Lower lobe of right lung (tissue), 2 donors: ENCODE data around the gene KRT2. TPM values are rescaled to one million over a fixed set of nuclear protein-coding genes. Genes with fewer than 3 reads are reported as not detected.

Source experiments
- ATAC-seq, 2 donors: fragments of 200-7000 bp; cut with Tn5 transposase; one replicate each; pipeline ENCODE4 v1.9.1; 2020 to 2022; ENCODE audit warnings: mild to moderate bottlenecking in 2 of 2, moderate library complexity in 2 of 2
- DNase-seq: peaks from one replicate; pipeline ENCODE4 v3.0.0-alpha.2; 2020
- H3K27ac ChIP-seq: fragments of 200-600 bp; one replicate; pipeline ENCODE4 v1.8.0; 2022
- H3K27me3 ChIP-seq: fragments of 200-600 bp; one replicate; pipeline ENCODE4 v1.8.0; 2022; ENCODE audit warnings: low read depth
- H3K36me3 ChIP-seq: fragments of 200-600 bp; one replicate; pipeline ENCODE4 v1.8.0; 2022; ENCODE audit warnings: mild to moderate bottlenecking
- H3K4me1 ChIP-seq: fragments of 200-600 bp; one replicate; pipeline ENCODE4 v1.8.0; 2022
- H3K4me3 ChIP-seq: fragments of 200-600 bp; one replicate; pipeline ENCODE4 v1.8.0; 2022; ENCODE audit warnings: mild to moderate bottlenecking
- H3K9me3 ChIP-seq: fragments of 200-600 bp; one replicate; pipeline ENCODE4 v1.8.0; 2022
- CTCF ChIP-seq: fragments of 200-600 bp; IDR thresholded peaks from one replicate; pipeline ENCODE4 v1.8.0; 2022; ENCODE audit warnings: antibody characterized with exemption, mild to moderate bottlenecking
- intact Hi-C: fragments of 100-400 bp; cut with DNase I; formaldehyde crosslinking; loops from one replicate; pipeline ENCODE4 v1.11.0; 2022
- total RNA-seq: library from RNA; stranded (reverse); fragmentation: NEBNext Ultra II Directional; extraction: Animal tissue kit (Norgen Biotek cat#: 25700); gene quantifications from one replicate; pipeline ENCODE4 v1.2.1, GENCODE V29; 2021
- donor health status: DM: no; HTN: yes; CAD: no; lungs with severe emphysema.

Gene KRT2
- total RNA-seq, 1 donor from 2014 or later: not detected

- ATAC-seq (no peak), DNase-seq (no peak)
- Histone ChIP-seq H3K4me1 (no peaks in the 10 kb centered on the region), H3K9me3 (no peaks in the 10 kb centered on the region), H3K27me3 (peaks cover 4% of the 10 kb centered on the region), H3K27ac (no peak overlapping the region), H3K36me3 (no peaks in the 10 kb centered on the region), H3K4me3 (no peak overlapping the region)
- TF ChIP-seq CTCF: no peak
- intact Hi-C loops: no loop called here
Observed at GRCh38 chr12:52634266-52635056, 17.6 kb downstream of the KRT2 start.

GRCh38 chr12:52633383-52633782 lies 18.6 kb downstream of the KRT2 start:
- ATAC-seq: no peak

GRCh38 chr12:52632656-52633055 lies 19.4 kb downstream of the KRT2 start:
- Histone ChIP-seq H3K36me3 (no peaks in the 10 kb centered on the region), H3K27ac (no peak overlapping the region), H3K4me1 (no peaks in the 10 kb centered on the region), H3K4me3 (no peak overlapping the region), H3K27me3 (peaks cover 4% of the 10 kb centered on the region), H3K9me3 (no peaks in the 10 kb centered on the region)
- no peak for TF ChIP-seq CTCF
- intact Hi-C loops: no loop called here
- no peak for DNase-seq
- no peak for ATAC-seq

More at GRCh38 chr12:52633383-52633782, 18.6 kb downstream of the KRT2 start:
- Histone ChIP-seq H3K4me1 (no peaks in the 10 kb centered on the region), H3K27ac (no peak overlapping the region), H3K9me3 (no peaks in the 10 kb centered on the region), H3K36me3 (no peaks in the 10 kb centered on the region), H3K27me3 (peaks cover 4% of the 10 kb centered on the region), H3K4me3 (no peak overlapping the region)
- no peak for TF ChIP-seq CTCF
- DNase-seq: no peak
- intact Hi-C loops: no loop called here

GRCh38 chr12:52631676-52632459 lies 20.1 kb downstream of the KRT2 start:
- no peak for TF ChIP-seq CTCF
- no peak for DNase-seq
- no peak for ATAC-seq
- Histone ChIP-seq H3K27me3 (peaks cover 4% of the 10 kb centered on the region), H3K4me3 (no peak overlapping the region), H3K27ac (no peak overlapping the region), H3K4me1 (no peaks in the 10 kb centered on the region), H3K9me3 (no peaks in the 10 kb centered on the region), H3K36me3 (no peaks in the 10 kb centered on the region)
- intact Hi-C loops: no loop called here

GRCh38 chr12:52631264-52631663 lies 20.7 kb downstream of the KRT2 start:
- DNase-seq (no peak), ATAC-seq (no peak)
- TF ChIP-seq CTCF: no peak
- intact Hi-C loops: no loop called here
- Histone ChIP-seq H3K9me3 (no peaks in the 10 kb centered on the region), H3K4me1 (no peaks in the 10 kb centered on the region), H3K27me3 (peaks cover 4% of the 10 kb centered on the region), H3K36me3 (no peaks in the 10 kb centered on the region), H3K4me3 (no peak overlapping the region), H3K27ac (no peak overlapping the region)
